Progenitor cell of endocrine pancreas (in vitro differentiated cells): ENCODE data around the gene ZNF850. TPM values are rescaled to one million over a fixed set of nuclear protein-coding genes. Genes with fewer than 3 reads are reported as not detected.
A peak's percentile ranks its signal among the peaks of the same experiment; 100 is the strongest.
"Not testable (repeated sequence)": the region's sequence is repeated elsewhere in the genome, so short reads cannot be mapped to it uniquely, and the experiment has no call there.

Experiments used
- DNase-seq: peaks from one replicate; pipeline ENCODE4 v3.0.0; 2021; ENCODE audit warnings: low spot score; ENCODE audit not compliant: unreplicated experiment
- H3K27ac Mint-ChIP-seq: 2 replicates; pipeline ENCODE4 v1.8.0; 2021; ENCODE audit warnings: mild to moderate bottlenecking, moderate library complexity, mixed read lengths
- H3K27me3 Mint-ChIP-seq: 2 replicates; pipeline ENCODE4 v1.8.0; 2021; ENCODE audit warnings: mixed read lengths
- H3K36me3 Mint-ChIP-seq: 2 replicates; pipeline ENCODE4 v1.8.0; 2022; ENCODE audit warnings: mixed read lengths; ENCODE audit not compliant: insufficient read depth
- H3K4me1 Mint-ChIP-seq: 2 replicates; pipeline ENCODE4 v1.8.0; 2021; ENCODE audit warnings: low read depth, mixed read lengths
- H3K4me3 Mint-ChIP-seq: 2 replicates; pipeline ENCODE4 v1.8.0; 2021; ENCODE audit warnings: low read depth, mild to moderate bottlenecking, moderate library complexity, mixed read lengths
- H3K9me3 Mint-ChIP-seq: 2 replicates; pipeline ENCODE4 v1.8.0; 2021; ENCODE audit warnings: low read depth, mixed read lengths
- total RNA-seq: library from RNA; stranded (reverse); gene quantifications from 2 replicates; pipeline ENCODE4 v1.2.1, GENCODE V29; 2021
- TF ChIP-seq, protein P1 (sequence below): fragments of 200-600 bp; sonication (generic); IDR thresholded peaks from one replicate; pipeline ENCODE4 v1.5.0; 2021; ENCODE audit warnings: antibody characterized with exemption, mild to moderate bottlenecking; ENCODE audit not compliant: unreplicated experiment

Gene ZNF850
- total RNA-seq, 1 donor from 2014 or later, result 17.6 TPM

DNA sequence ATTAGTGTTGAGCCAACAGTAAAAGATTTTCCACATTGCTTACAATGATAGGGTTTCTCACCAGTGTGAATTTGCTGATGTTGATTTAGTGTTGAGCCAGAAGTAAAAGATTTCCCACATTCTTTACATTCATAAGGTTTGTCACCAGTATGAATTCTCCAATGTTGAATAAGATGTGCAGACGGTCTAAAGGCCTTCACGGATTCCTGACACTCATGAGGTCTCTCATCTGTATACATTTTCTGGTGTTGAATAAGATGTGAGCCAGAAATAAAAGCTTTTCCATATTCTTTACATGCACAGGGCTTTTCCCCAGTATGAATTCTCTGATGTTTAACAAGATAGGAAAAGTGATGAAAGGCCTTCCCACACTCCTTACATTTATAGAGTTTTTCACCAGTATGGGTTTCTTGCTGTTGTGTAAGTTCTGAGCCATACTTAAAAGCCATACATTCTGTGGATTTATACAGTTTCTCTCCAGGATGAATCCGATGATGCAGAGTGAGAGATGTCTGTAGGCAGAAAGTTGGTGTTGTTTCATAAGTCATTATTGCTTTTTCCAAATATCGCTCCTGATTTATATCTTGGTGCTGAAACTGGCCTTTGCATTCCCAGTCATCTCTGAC lies 22.4 kb downstream of the ZNF850 start:
- Mint-ChIP-seq H3K4me3 (no peak overlapping the region), H3K4me1 (no peaks in the 10 kb centered on the region), H3K36me3 (peaks cover 92% of the 10 kb centered on the region), H3K27ac (peak overlapping the region; percentile 76), H3K27me3 (no peaks in the 10 kb centered on the region), H3K9me3 (peaks cover 59% of the 10 kb centered on the region)
- no peak for DNase-seq
- TF ChIP-seq, protein P1, sequence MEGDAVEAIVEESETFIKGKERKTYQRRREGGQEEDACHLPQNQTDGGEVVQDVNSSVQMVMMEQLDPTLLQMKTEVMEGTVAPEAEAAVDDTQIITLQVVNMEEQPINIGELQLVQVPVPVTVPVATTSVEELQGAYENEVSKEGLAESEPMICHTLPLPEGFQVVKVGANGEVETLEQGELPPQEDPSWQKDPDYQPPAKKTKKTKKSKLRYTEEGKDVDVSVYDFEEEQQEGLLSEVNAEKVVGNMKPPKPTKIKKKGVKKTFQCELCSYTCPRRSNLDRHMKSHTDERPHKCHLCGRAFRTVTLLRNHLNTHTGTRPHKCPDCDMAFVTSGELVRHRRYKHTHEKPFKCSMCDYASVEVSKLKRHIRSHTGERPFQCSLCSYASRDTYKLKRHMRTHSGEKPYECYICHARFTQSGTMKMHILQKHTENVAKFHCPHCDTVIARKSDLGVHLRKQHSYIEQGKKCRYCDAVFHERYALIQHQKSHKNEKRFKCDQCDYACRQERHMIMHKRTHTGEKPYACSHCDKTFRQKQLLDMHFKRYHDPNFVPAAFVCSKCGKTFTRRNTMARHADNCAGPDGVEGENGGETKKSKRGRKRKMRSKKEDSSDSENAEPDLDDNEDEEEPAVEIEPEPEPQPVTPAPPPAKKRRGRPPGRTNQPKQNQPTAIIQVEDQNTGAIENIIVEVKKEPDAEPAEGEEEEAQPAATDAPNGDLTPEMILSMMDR, result no peak

DNA sequence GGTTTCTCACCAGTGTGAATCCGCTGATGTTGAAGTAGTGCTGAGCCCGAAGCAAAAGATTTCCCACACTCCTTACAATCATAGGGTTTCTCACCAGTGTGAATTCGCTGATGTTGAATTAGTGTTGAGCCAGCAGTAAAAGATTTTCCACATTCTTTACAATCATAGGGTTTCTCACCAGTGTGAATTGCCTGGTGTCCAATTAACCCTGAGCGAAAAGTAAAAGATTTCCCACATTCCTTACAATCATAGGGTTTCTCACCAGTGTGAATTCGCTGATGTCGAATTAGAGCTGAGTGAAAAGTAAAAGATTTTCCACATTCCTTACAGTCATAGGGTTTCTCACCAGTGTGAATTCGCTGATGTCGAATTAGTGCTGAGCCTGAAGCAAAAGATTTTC lies 23.0 kb downstream of the ZNF850 start:
- H3K4me3 Mint-ChIP-seq, H3K4me1 Mint-ChIP-seq, H3K27me3 Mint-ChIP-seq, DNase-seq: not testable (repeated sequence)
- H3K36me3 Mint-ChIP-seq, result peaks cover 92% of the 10 kb centered on the region
- H3K27ac Mint-ChIP-seq, result peak overlapping the region; percentile 25
- H3K9me3 Mint-ChIP-seq, result peaks cover 61% of the 10 kb centered on the region

DNA sequence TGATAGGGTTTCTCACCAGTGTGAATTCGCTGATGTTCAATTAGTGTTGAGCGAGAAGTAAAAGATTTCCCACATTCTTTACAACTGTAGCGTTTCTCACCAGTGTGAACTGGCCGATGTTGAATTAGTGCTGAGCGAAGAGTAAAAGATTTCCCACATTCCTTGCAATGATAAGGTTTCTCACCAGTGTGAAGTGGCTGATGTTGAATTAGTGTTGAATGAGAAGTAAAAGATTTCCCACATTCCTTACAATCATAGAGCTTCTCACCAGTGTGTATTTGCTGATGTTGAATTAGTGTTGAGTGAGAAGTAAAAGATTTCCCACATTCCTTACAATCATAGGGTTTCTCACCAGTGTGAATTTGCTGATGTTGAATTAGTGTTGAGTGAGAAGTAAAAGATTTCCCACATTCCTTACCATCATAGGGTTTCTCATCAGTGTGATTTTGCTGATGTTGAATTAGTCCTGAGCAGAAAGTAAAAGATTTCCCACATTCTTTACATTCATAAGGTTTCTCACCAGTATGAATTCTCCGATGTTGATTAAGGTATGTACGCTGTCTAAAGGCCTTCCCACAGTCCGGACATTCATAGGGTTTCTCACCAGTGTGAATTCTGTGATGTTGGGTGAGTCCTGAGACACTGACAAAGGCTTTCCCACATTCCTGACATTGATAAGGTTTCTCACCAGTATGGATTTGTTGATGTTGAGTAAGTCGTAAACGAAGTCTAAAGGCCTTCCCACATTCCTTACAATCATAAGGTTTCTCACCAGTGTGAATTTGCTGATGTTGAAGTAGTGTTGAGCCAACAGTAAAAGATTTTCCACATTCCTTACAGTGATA lies 24.0 kb downstream of the ZNF850 start:
- Mint-ChIP-seq H3K27me3 (no peaks in the 10 kb centered on the region), H3K4me1 (no peaks in the 10 kb centered on the region), H3K27ac (peak overlapping the region; percentile 91), H3K9me3 (peaks cover 58% of the 10 kb centered on the region), H3K4me3 (no peak overlapping the region), H3K36me3 (peaks cover 87% of the 10 kb centered on the region)
- TF ChIP-seq, protein P1, result no peak
- no peak for DNase-seq

DNA sequence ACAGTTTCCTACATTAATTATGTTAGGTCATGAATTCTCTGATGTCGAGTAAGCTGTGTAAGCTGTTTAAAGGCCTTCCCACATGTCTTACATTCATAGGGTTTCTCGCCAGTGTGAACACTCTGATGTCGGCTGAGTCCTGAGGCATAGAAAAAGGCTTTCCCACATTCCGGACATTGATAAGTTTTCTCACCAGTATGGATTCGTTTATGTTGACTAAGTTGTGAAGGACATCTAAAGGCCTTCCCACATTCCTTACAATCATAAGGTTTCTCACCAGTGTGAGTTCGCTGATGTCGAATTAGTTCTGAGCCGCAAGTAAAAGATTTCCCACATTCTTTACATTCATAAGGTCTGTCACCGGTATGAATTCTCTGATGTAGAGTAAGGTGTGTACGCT lies 24.9 kb downstream of the ZNF850 start:
- TF ChIP-seq, protein P1, result no peak
- H3K36me3 Mint-ChIP-seq, result peaks cover 87% of the 10 kb centered on the region
- peaks cover 55% of the 10 kb centered on the region for H3K9me3 Mint-ChIP-seq
- no peak for DNase-seq
- no peaks in the 10 kb centered on the region for H3K4me1 Mint-ChIP-seq
- no peaks in the 10 kb centered on the region for H3K27me3 Mint-ChIP-seq
- H3K4me3 Mint-ChIP-seq, result no peak overlapping the region
- peak overlapping the region; percentile 91 for H3K27ac Mint-ChIP-seq

DNA sequence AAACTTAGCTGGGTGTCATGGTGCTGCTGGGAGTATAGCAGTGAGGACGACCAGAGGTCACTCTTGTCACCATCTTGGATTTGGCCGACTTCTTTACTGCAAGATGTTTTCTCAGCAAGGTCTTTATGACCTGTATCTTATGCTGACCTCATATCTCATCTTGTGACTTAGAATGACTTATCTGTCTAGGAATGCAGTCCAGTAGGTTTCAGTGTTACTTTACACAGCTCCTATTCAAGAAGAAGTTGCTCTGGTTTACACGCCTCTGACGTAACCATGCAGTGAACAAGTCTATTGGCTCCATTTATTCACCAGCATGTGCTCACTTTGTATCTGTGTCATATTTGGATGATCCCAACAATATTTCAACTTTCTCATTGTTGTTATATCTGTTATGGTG lies 26.7 kb downstream of the ZNF850 start:
- TF ChIP-seq, protein P1, result no peak
- H3K27ac Mint-ChIP-seq, result peak overlapping the region; percentile 7
- no peaks in the 10 kb centered on the region for H3K4me1 Mint-ChIP-seq
- H3K27me3 Mint-ChIP-seq, result no peaks in the 10 kb centered on the region
- no peak overlapping the region for H3K4me3 Mint-ChIP-seq
- peaks cover 78% of the 10 kb centered on the region for H3K36me3 Mint-ChIP-seq
- DNase-seq, result no peak
- peaks cover 53% of the 10 kb centered on the region for H3K9me3 Mint-ChIP-seq

DNA sequence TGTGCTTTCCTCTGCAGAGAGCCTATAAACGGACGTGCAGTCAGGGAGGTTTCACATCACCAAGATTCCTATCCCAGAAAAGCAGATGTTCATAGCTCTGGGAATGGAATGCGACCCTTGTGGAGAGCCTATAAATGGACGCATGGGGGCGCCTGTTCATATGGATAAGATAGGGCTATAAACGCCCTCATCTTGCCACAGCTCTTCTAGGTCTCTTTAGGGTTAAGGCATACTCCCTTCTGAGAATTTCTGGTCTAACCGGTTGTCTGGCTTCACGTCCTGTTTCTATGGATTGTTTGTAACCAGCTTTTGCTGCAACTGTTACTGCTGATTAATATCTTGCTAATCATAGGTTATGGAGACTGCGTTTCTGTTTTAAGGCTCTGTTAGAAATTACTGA lies 36.4 kb downstream of the ZNF850 start:
- H3K27me3 Mint-ChIP-seq, H3K4me3 Mint-ChIP-seq, H3K4me1 Mint-ChIP-seq, H3K27ac Mint-ChIP-seq, DNase-seq: not testable (repeated sequence)
- peaks cover 66% of the 10 kb centered on the region for H3K36me3 Mint-ChIP-seq
- peaks cover 73% of the 10 kb centered on the region for H3K9me3 Mint-ChIP-seq
